ENCODE results near the gene TRPM2.

Gene TRPM2

GRCh38 chr21:44489962-44490361, 136.5 kb downstream of the TRPM2 start:
- no peak for DNase-seq

GRCh38 chr21:44490405-44490804, 137.0 kb downstream of the TRPM2 start:
- DNase-seq: no peak

GRCh38 chr21:44490816-44491215, 137.4 kb downstream of the TRPM2 start:
- DNase-seq: no peak

Measured in NCI-H524 (cell line).